H1 (cell line): Measurements from ENCODE around the gene SLC17A8. TPM values are rescaled to one million over a fixed set of nuclear protein-coding genes. Genes with fewer than 3 reads are reported as not detected.

Source experiments
- CTCF ChIA-PET: fragments of 300-600 bp; sonication (Branson Sonifier 250); formaldehyde crosslinking; loops from one replicate; lab custom pipeline; 2021; ENCODE audit not compliant: partially characterized antibody; lab: Charles Lee
- POLR2A ChIA-PET: fragments of 300-600 bp; sonication (Branson Sonifier 250); formaldehyde crosslinking; loops from one replicate; lab custom pipeline; 2021; ENCODE audit warnings: inconsistent platforms; ENCODE audit not compliant: partially characterized antibody; lab: Charles Lee
- DNase-seq, 2 experiments: peaks; one replicate each; pipeline versions ENCODE4 v3.0.0 to v3.0.0-alpha.2; 2010 to 2022; ENCODE audit warnings: low spot score in 2 of 2, low read depth in 1 of 2, mixed read lengths in 1 of 2
- FAIRE-seq: peaks from 2 replicates; lab custom pipeline; 2011; peaks lifted over from hg19 to GRCh38; lab: Jason Lieb, UNC
- H2AFZ ChIP-seq: 2 replicates; pipeline ENCODE4 v1.8.1; 2012; ENCODE audit warnings: low read length, inconsistent platforms
- H2AK5ac ChIP-seq: 2 replicates; pipeline ENCODE4 v1.6.1; 2013; ENCODE audit warnings: low read depth, low read length
- H2BK120ac ChIP-seq: replicated peaks from 2 replicates; pipeline ENCODE3; 2013; ENCODE audit warnings: low read depth, low read length, inconsistent platforms
- H2BK12ac ChIP-seq: 2 replicates; pipeline ENCODE4 v1.6.1; 2013; ENCODE audit warnings: low read depth, low read length
- H2BK15ac ChIP-seq: 2 replicates; pipeline ENCODE4 v1.6.1; 2013; ENCODE audit warnings: low read length
- H2BK20ac ChIP-seq: 2 replicates; pipeline ENCODE4 v1.6.1; 2013; ENCODE audit warnings: low read length
- H2BK5ac ChIP-seq: 2 replicates; pipeline ENCODE4 v1.6.1; 2013; ENCODE audit warnings: low read depth, low read length
- H3K14ac ChIP-seq: 2 replicates; pipeline ENCODE4 v1.6.1; 2013; ENCODE audit warnings: inconsistent platforms; ENCODE audit not compliant: insufficient read length
- H3K18ac ChIP-seq: 2 replicates; pipeline ENCODE4 v1.6.1; 2013; ENCODE audit warnings: low read length; ENCODE audit errors: extremely low read depth
- H3K23ac ChIP-seq: 2 replicates; pipeline ENCODE4 v1.6.1; 2013; ENCODE audit warnings: inconsistent platforms; ENCODE audit not compliant: insufficient read length
- H3K23me2 ChIP-seq: 2 replicates; pipeline ENCODE4 v1.6.1; 2013; ENCODE audit warnings: low read depth, low read length
- H3K27ac ChIP-seq: 2 replicates; pipeline ENCODE4 v1.6.1; 2011; ENCODE audit warnings: low read depth, low read length, inconsistent platforms
- H3K27me3 ChIP-seq, 4 experiments: replicated peaks in 1 of 4; 1 replicate in 1 of 4; 2 replicates in 3 of 4; pipeline versions ENCODE4 v1.6.1 to v1.8.1; 2011 to 2013; ENCODE audit warnings: low read length in 3 of 4, mild to moderate bottlenecking in 3 of 4, inconsistent platforms in 2 of 4, mixed read lengths in 2 of 4, moderate library complexity in 1 of 4; ENCODE audit not compliant: control insufficient read depth in 3 of 4, insufficient read depth in 3 of 4; ENCODE audit errors: extremely low read depth in 1 of 4
- H3K36me3 ChIP-seq, 4 experiments: 2 replicates each; pipeline versions ENCODE4 v1.6.1 to v1.8.1; 2011 to 2013; ENCODE audit warnings: mild to moderate bottlenecking in 4 of 4, low read length in 3 of 4, moderate library complexity in 2 of 4, control low read depth in 1 of 4, inconsistent platforms in 1 of 4; ENCODE audit not compliant: insufficient read depth in 4 of 4, control insufficient read depth in 2 of 4
- H3K4ac ChIP-seq: replicated peaks from 2 replicates; pipeline ENCODE3; 2013; ENCODE audit warnings: low read length, low read depth, mixed read lengths, inconsistent platforms; ENCODE audit not compliant: insufficient read length
- H3K4me1 ChIP-seq, 4 experiments: replicated peaks in 1 of 4; 1 replicate in 1 of 4; 2 replicates in 3 of 4; pipeline versions ENCODE4 v1.6.1 to v1.8.1; 2011 to 2013; ENCODE audit warnings: low read length in 3 of 4, inconsistent platforms in 2 of 4, mixed read lengths in 1 of 4; ENCODE audit not compliant: insufficient read depth in 4 of 4, control insufficient read depth in 3 of 4
- H3K4me2 ChIP-seq, 2 experiments: 2 replicates each; pipeline versions ENCODE4 v1.6.1 to v1.8.1; 2011 to 2013; ENCODE audit warnings: low read depth in 2 of 2, low read length in 2 of 2, control low read depth in 1 of 2, inconsistent platforms in 1 of 2, mild to moderate bottlenecking in 1 of 2; ENCODE audit not compliant: insufficient read depth in 1 of 2
- H3K4me3 ChIP-seq, 4 experiments: fragments of 200-600, 300-600 bp in 1 of 4; sonication (generic), shearing (Covaris generic), sonication (Bioruptor Twin) in 1 of 4; 2 replicates each; pipeline versions ENCODE4 v1.5.1 to v1.8.1; 2011 to 2016; ENCODE audit warnings: low read length in 4 of 4, low read depth in 3 of 4, control low read depth in 2 of 4, inconsistent platforms in 2 of 4, mild to moderate bottlenecking in 2 of 4, mixed read lengths in 1 of 4, moderate library complexity in 1 of 4; ENCODE audit not compliant: insufficient read depth in 2 of 4; ENCODE audit errors: extremely low read depth in 1 of 4
- H3K56ac ChIP-seq: replicated peaks from 2 replicates; pipeline ENCODE3; 2013; ENCODE audit warnings: low read depth, mild to moderate bottlenecking, mixed read lengths, low read length, inconsistent platforms; ENCODE audit not compliant: insufficient read length
- H3K79me1 ChIP-seq: 2 replicates; pipeline ENCODE4 v1.6.1; 2013; ENCODE audit warnings: low read depth, low read length, control low read depth
- H3K79me2 ChIP-seq, 2 experiments: 2 replicates each; pipeline versions ENCODE4 v1.6.1 to v1.8.1; 2012 to 2013; ENCODE audit warnings: low read length in 2 of 2, mild to moderate bottlenecking in 2 of 2, inconsistent platforms in 1 of 2; ENCODE audit not compliant: insufficient read depth in 2 of 2, control insufficient read depth in 1 of 2
- H3K9ac ChIP-seq, 4 experiments: replicated peaks in 1 of 4; 1 replicate in 1 of 4; 2 replicates in 3 of 4; pipeline versions ENCODE4 v1.6.1 to v1.8.1; 2011 to 2013; ENCODE audit warnings: low read depth in 3 of 4, low read length in 3 of 4, control low read depth in 2 of 4, mild to moderate bottlenecking in 2 of 4, moderate library complexity in 2 of 4, inconsistent platforms in 1 of 4; ENCODE audit errors: extremely low read depth in 1 of 4
- H3K9me3 ChIP-seq, 2 experiments: 2 replicates each; pipeline versions ENCODE4 v1.6.1 to v1.8.1; 2012 to 2013; ENCODE audit warnings: mild to moderate bottlenecking in 2 of 2, moderate library complexity in 2 of 2, control low read depth in 1 of 2, inconsistent platforms in 1 of 2, low read depth in 1 of 2, low read length in 1 of 2, mixed read lengths in 1 of 2; ENCODE audit not compliant: insufficient read depth in 2 of 2
- H4K20me1 ChIP-seq, 2 experiments: replicated peaks in 1 of 2; 2 replicates each; pipeline versions ENCODE3 to v1.8.1; 2011 to 2013; ENCODE audit warnings: inconsistent platforms in 2 of 2, low read length in 2 of 2, mild to moderate bottlenecking in 1 of 2; ENCODE audit not compliant: insufficient read depth in 2 of 2, control insufficient read depth in 1 of 2
- H4K5ac ChIP-seq: 2 replicates; pipeline ENCODE4 v1.6.1; 2013; ENCODE audit warnings: low read length, low read depth, mixed read lengths, inconsistent platforms; ENCODE audit not compliant: insufficient read length
- H4K8ac ChIP-seq: 2 replicates; pipeline ENCODE4 v1.8.0; 2013; ENCODE audit warnings: mild to moderate bottlenecking, moderate library complexity, low read length, inconsistent platforms; ENCODE audit not compliant: insufficient read depth; ENCODE audit errors: extremely low read depth
- H4K91ac ChIP-seq: replicated peaks from 2 replicates; pipeline ENCODE3; 2013; ENCODE audit warnings: low read length, mixed read lengths, inconsistent platforms; ENCODE audit not compliant: insufficient read length
- BACH1 ChIP-seq: IDR thresholded peaks from 2 replicates; pipeline ENCODE4 v1.6.1; 2012; ENCODE audit warnings: low read length, improper control_type of control experiment
- CEBPB ChIP-seq: IDR thresholded peaks from 2 replicates; pipeline ENCODE4 v1.6.1; 2012; ENCODE audit warnings: low read depth, low read length
- CTBP2 ChIP-seq: IDR thresholded peaks from 2 replicates; pipeline ENCODE4 v1.7.0; 2011; ENCODE audit warnings: borderline replicate concordance, mild to moderate bottlenecking, moderate library complexity, mixed read lengths, low read length; ENCODE audit not compliant: insufficient read depth, insufficient read length
- GABPA ChIP-seq: IDR thresholded peaks from 2 replicates; pipeline ENCODE4 v1.6.1; 2011; ENCODE audit warnings: mild to moderate bottlenecking, low read length, moderate library complexity, borderline replicate concordance; ENCODE audit not compliant: insufficient read depth
- KDM5A ChIP-seq: fragments of 200-600 bp; IDR thresholded peaks from 2 replicates; pipeline ENCODE4 v1.7.1; 2012; ENCODE audit warnings: mild to moderate bottlenecking, low read length, inconsistent platforms, mixed read lengths
- PHF8 ChIP-seq: fragments of 200-600 bp; sonication (generic); conservative IDR thresholded peaks from 2 replicates; pipeline ENCODE4 v1.7.1; 2012; ENCODE audit warnings: low read depth, mild to moderate bottlenecking, inconsistent platforms, low read length, moderate library complexity
- SUZ12 ChIP-seq: fragments of 200-600 bp; sonication (generic); IDR thresholded peaks from 2 replicates; pipeline ENCODE4 v1.6.1; 2012; ENCODE audit warnings: mild to moderate bottlenecking, inconsistent platforms, low read length, moderate library complexity, mixed read lengths
- TCF12 ChIP-seq: IDR thresholded peaks from 2 replicates; pipeline ENCODE4 v1.6.1; 2011; ENCODE audit warnings: low read depth, mild to moderate bottlenecking, low read length
- YY1 ChIP-seq: IDR thresholded peaks from 2 replicates; pipeline ENCODE4 v1.6.1; 2011; ENCODE audit warnings: low read depth, mild to moderate bottlenecking, low read length
- WGBS, 2 experiments: shearing (Covaris generic) in 1 of 2; methylation state at CpG; one replicate each; pipeline versions ENCODE4 v1.1.6 to v1.1.7; 2013 to 2015; ENCODE audit warnings: low lambda C conversion rate in 2 of 2, mixed read lengths in 2 of 2, inconsistent platforms in 1 of 2, low coverage in 1 of 2, missing lambda C conversion rate in 1 of 2; ENCODE audit not compliant: insufficient replicate concordance in 2 of 2, insufficient coverage in 1 of 2, insufficient read length in 1 of 2; ENCODE audit errors: extremely low coverage in 1 of 2, missing lambda C conversion rate in 1 of 2; 5-methylcytosine and 5-hydroxymethylcytosine counted together
- polyA plus RNA-seq, 7 experiments: library from polyadenylated mRNA; depleted of rRNA in 3 of 7; stranded (reverse) in 5 of 7; unstranded in 2 of 7; fragments of >200 nt in 5 of 7; fragments of 200-250 nt in 2 of 7; gene quantifications; 1 replicate in 5 of 7; 2 replicates in 1 of 7; 4 replicates in 1 of 7; pipeline versions ENCODE4 v1.2.1 to v1.2.3, GENCODE V29; 2011 to 2013; ENCODE audit warnings: missing spikeins in 2 of 7, mixed read lengths in 2 of 7
- total RNA-seq: library from RNA; stranded (reverse); fragmentation: NEBNext Ultra II Directional; extraction: Animal tissue kit (Norgen Biotek cat#: 25700); gene quantifications from 2 replicates; pipeline ENCODE4 v1.2.1, GENCODE V29; 2021
- TF ChIP-seq, protein P1 (sequence below): IDR thresholded peaks from 2 replicates; pipeline ENCODE4 v1.6.1; 2011; ENCODE audit warnings: low read length, improper control_type of control experiment
- TF ChIP-seq, protein P2 (sequence below), 3 experiments: IDR thresholded peaks; 1 replicate in 2 of 3; 2 replicates in 1 of 3; pipeline versions ENCODE4 v1.5.1 to v1.6.1; 2011; ENCODE audit warnings: low read length in 3 of 3, mild to moderate bottlenecking in 3 of 3, inconsistent platforms in 2 of 3, low read depth in 1 of 3, moderate library complexity in 1 of 3; ENCODE audit not compliant: insufficient read depth in 1 of 3; ENCODE audit errors: control extremely low read depth in 1 of 3

Gene SLC17A8
- total and polyA plus RNA-seq, 2 of the 8 experiments (the other 6 are each of a cell fraction or from before 2014, with no cell fraction given) = 0.14 to 0.30 TPM

DNA sequence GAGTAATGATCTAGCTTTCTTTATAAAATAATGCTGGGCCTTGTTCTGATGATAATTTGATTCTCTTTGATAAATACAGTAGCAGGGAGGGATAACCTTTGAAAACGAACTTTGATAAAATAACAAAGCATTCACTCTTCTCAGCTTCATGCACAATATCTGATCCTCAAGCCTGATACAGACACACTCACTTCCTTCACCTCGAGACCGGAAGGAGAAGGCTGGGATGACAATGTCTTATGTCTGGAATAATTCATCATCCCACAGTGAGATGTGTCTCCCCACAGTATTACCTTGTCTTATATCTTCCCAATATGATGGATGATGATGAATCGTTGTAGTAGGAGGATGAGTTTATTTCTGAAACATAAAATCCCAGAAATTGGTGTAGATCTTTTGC, 101.3 kb downstream of the SLC17A8 start:
- H2BK5ac ChIP-seq = no peak overlapping the region
- H3K4ac ChIP-seq = no peak overlapping the region
- H4K20me1 ChIP-seq = no peaks in the 10 kb centered on the region
- no peak overlapping the region for H3K14ac ChIP-seq
- ChIA-PET POLR2A (no interaction called here), CTCF (interaction anchor here (1.3 kb wide), 1 partner anchor 55 kb away, joined by 3 read pairs; no protein-coding TSS in a partner anchor)
- peaks cover 0 to 3% (median 1%) of the 10 kb centered on the region in 4 experiments; a peak in 1 of 7 replicates for H3K4me1 ChIP-seq
- H4K5ac ChIP-seq = no peak overlapping the region
- H3K9me3 ChIP-seq = no peaks in the 10 kb centered on the region
- H3K23me2 ChIP-seq = no peaks in the 10 kb centered on the region
- no peaks in the 10 kb centered on the region for H3K79me1 ChIP-seq
- H4K8ac ChIP-seq = no peak overlapping the region
- H3K9ac ChIP-seq = no peak overlapping the region
- no peaks in the 10 kb centered on the region for H3K36me3 ChIP-seq
- H2BK20ac ChIP-seq = no peak overlapping the region
- H3K79me2 ChIP-seq = no peaks in the 10 kb centered on the region
- no peak overlapping the region for H2BK15ac ChIP-seq
- FAIRE-seq (no peak), DNase-seq (no peak)
- no peak overlapping the region for H2BK120ac ChIP-seq
- H3K4me2 ChIP-seq = no peak overlapping the region
- H3K4me3 ChIP-seq = no peak overlapping the region
- peak overlapping the region; percentile 43; the same call in 1 of the 2 replicates for H2AFZ ChIP-seq
- no peak overlapping the region for H4K91ac ChIP-seq
- H3K18ac ChIP-seq = no peak overlapping the region
- WGBS, 2 experiments = 90% methylated on average over 4 of the region's 4 CpGs; no CpG with 5 or more reads in 1 of the 2 experiments
- H3K56ac ChIP-seq = no peak overlapping the region
- no peak overlapping the region for H2BK12ac ChIP-seq
- no peak overlapping the region for H2AK5ac ChIP-seq
- H3K27me3 ChIP-seq = no peaks in the 10 kb centered on the region
- no peak overlapping the region for H3K23ac ChIP-seq
- H3K27ac ChIP-seq = no peak overlapping the region
- TF ChIP-seq PHF8 = no peak
- TF ChIP-seq GABPA = no peak
- no peak for TF ChIP-seq CEBPB
- no peak for TF ChIP-seq TCF12
- TF ChIP-seq BACH1 = no peak
- TF ChIP-seq, protein P1, sequence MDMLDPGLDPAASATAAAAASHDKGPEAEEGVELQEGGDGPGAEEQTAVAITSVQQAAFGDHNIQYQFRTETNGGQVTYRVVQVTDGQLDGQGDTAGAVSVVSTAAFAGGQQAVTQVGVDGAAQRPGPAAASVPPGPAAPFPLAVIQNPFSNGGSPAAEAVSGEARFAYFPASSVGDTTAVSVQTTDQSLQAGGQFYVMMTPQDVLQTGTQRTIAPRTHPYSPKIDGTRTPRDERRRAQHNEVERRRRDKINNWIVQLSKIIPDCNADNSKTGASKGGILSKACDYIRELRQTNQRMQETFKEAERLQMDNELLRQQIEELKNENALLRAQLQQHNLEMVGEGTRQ = no peak
- TF ChIP-seq CTBP2 = no peak
- no peak for TF ChIP-seq KDM5A
- TF ChIP-seq, protein P2, sequence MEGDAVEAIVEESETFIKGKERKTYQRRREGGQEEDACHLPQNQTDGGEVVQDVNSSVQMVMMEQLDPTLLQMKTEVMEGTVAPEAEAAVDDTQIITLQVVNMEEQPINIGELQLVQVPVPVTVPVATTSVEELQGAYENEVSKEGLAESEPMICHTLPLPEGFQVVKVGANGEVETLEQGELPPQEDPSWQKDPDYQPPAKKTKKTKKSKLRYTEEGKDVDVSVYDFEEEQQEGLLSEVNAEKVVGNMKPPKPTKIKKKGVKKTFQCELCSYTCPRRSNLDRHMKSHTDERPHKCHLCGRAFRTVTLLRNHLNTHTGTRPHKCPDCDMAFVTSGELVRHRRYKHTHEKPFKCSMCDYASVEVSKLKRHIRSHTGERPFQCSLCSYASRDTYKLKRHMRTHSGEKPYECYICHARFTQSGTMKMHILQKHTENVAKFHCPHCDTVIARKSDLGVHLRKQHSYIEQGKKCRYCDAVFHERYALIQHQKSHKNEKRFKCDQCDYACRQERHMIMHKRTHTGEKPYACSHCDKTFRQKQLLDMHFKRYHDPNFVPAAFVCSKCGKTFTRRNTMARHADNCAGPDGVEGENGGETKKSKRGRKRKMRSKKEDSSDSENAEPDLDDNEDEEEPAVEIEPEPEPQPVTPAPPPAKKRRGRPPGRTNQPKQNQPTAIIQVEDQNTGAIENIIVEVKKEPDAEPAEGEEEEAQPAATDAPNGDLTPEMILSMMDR (IDR thresholded peaks at IDR 0.05; ENCODE audit: control extremely low read depth in 1 of 3, insufficient read depth in 1 of 3, low read depth in 1 of 3, low read length in 3 of 3) = no peak
- TF ChIP-seq YY1 = no peak
- no peak for TF ChIP-seq SUZ12
